Uterus (tissue), 2 donors: ENCODE measurements around the gene BTD.

Experiments used
- CTCF ChIP-seq, 4 experiments: fragments of 200-600 bp in 2 of 4; fragments of 450-650 bp in 2 of 4; sonication (generic) in 2 of 4; IDR thresholded peaks; one replicate each; pipeline ENCODE4 v1.5.1; 2016 to 2019; ENCODE audit warnings: antibody characterized with exemption in 4 of 4, mild to moderate bottlenecking in 2 of 4, moderate library complexity in 1 of 4
- POLR2A ChIP-seq, 2 donors: fragments of 450-650 bp; IDR thresholded peaks; one replicate each; pipeline ENCODE4 v1.6.1; 2016; ENCODE audit warnings: antibody characterized with exemption in 2 of 2, mild to moderate bottlenecking in 1 of 2, moderate library complexity in 1 of 2

GRCh38 chr3:15572138-15572537 is 29.4 kb upstream of the BTD start:
- TF ChIP-seq POLR2A (IDR thresholded peaks at IDR 0.05) (no peak), CTCF (IDR thresholded peaks at IDR 0.05) (no peak)
